Cerebellar cortex (tissue), 1 donor: ENCODE data around the gene CEP164.
A peak's percentile ranks its signal among the peaks of the same experiment; 100 is the strongest.

Experiments
- DNase-seq: peaks from one replicate; pipeline ENCODE4 v3.0.0-alpha.2; 2015; ENCODE audit warnings: low spot score

The CEP164 gene

GRCh38 chr11:117421041-117421440, 93.4 kb downstream of the CEP164 start:
- DNase-seq = no peak

- DNase-seq = no peak
These were observed 93.8 kb downstream of the CEP164 start for GRCh38 chr11:117421476-117421875.

- DNase-seq = no peak
These were observed 95.5 kb downstream of the CEP164 start for GRCh38 chr11:117423046-117423575.

- DNase-seq = no peak
These were observed 97.1 kb downstream of the CEP164 start for GRCh38 chr11:117424781-117425180.

GRCh38 chr11:117425679-117426296, 98.1 kb downstream of the CEP164 start:
- DNase-seq = no peak

GRCh38 chr11:117426297-117426685, 98.6 kb downstream of the CEP164 start:
- DNase-seq = peak; percentile 83

- DNase-seq = no peak
These were observed 99.3 kb downstream of the CEP164 start for GRCh38 chr11:117426941-117427340.

- no peak for DNase-seq
These were observed 99.8 kb downstream of the CEP164 start for GRCh38 chr11:117427356-117427874.

- DNase-seq = no peak
These were observed 100.7 kb downstream of the CEP164 start for GRCh38 chr11:117428186-117428855.

GRCh38 chr11:117428856-117429229, 101.2 kb downstream of the CEP164 start:
- no peak for DNase-seq

GRCh38 chr11:117430293-117430955, 102.8 kb downstream of the CEP164 start:
- peak; percentile 17 for DNase-seq

- no peak for DNase-seq
These were observed 103.8 kb downstream of the CEP164 start for GRCh38 chr11:117431436-117431835.

- DNase-seq = no peak
These were observed 106.1 kb downstream of the CEP164 start for GRCh38 chr11:117433717-117434116.

- DNase-seq = no peak
These were observed 106.8 kb downstream of the CEP164 start for GRCh38 chr11:117434481-117434880.

GRCh38 chr11:117435326-117435725, 107.7 kb downstream of the CEP164 start:
- no peak for DNase-seq

- no peak for DNase-seq
These were observed 109.6 kb downstream of the CEP164 start for GRCh38 chr11:117437041-117437790.

- no peak for DNase-seq
These were observed 110.1 kb downstream of the CEP164 start for GRCh38 chr11:117437791-117438130.

- DNase-seq = no peak
These were observed 110.8 kb downstream of the CEP164 start for GRCh38 chr11:117438371-117439000.

GRCh38 chr11:117439256-117439655, 111.6 kb downstream of the CEP164 start:
- no peak for DNase-seq

GRCh38 chr11:117440258-117440657, 112.6 kb downstream of the CEP164 start:
- no peak for DNase-seq

- no peak for DNase-seq
These were observed 113.7 kb downstream of the CEP164 start for GRCh38 chr11:117441146-117441975.
